Tibial nerve (tissue), 4 donors: Measurements from ENCODE around the gene CYBB. TPM values are rescaled to one million over a fixed set of nuclear protein-coding genes. Genes with fewer than 3 reads are reported as not detected.

Experiments
- DNase-seq, 2 donors: peaks; one replicate each; pipeline ENCODE4 v3.0.0-alpha.2; 2019; ENCODE audit warnings: low spot score in 2 of 2
- H3K27ac ChIP-seq, 4 donors: fragments of 200-600 bp; sonication (generic) in 3 of 4; one replicate each; pipeline ENCODE4 v1.5.1; 2017 to 2019; ENCODE audit warnings: mild to moderate bottlenecking in 1 of 4
- H3K27me3 ChIP-seq, 2 donors: fragments of 200-600 bp; sonication (generic) in 1 of 2; one replicate each; pipeline versions ENCODE4 v1.5.1 to v1.6.0; 2017 to 2019
- H3K36me3 ChIP-seq, 3 donors: fragments of 200-600 bp; sonication (generic); one replicate each; pipeline ENCODE4 v1.5.1; 2018 to 2019
- H3K4me1 ChIP-seq, 4 donors: fragments of 200-600 bp; sonication (generic) in 3 of 4; one replicate each; pipeline ENCODE4 v1.5.1; 2017 to 2019
- H3K4me3 ChIP-seq, 4 donors: fragments of 200-600 bp; sonication (generic) in 3 of 4; one replicate each; pipeline ENCODE4 v1.5.1; 2017 to 2019; ENCODE audit warnings: mild to moderate bottlenecking in 1 of 4, moderate library complexity in 1 of 4
- H3K9me3 ChIP-seq, 4 donors: fragments of 200-600 bp; sonication (generic) in 3 of 4; one replicate each; pipeline ENCODE4 v1.5.1; 2017 to 2019
- EP300 ChIP-seq, 2 donors: sonication (generic); formaldehyde crosslinking; IDR thresholded peaks; one replicate each; pipeline ENCODE4 v1.6.1; 2017; ENCODE audit warnings: antibody characterized with exemption in 2 of 2, mild to moderate bottlenecking in 1 of 2
- POLR2A ChIP-seq, 2 donors: fragments of 450-650 bp; IDR thresholded peaks; one replicate each; pipeline ENCODE4 v1.6.1; 2017; ENCODE audit warnings: antibody characterized with exemption in 2 of 2, mild to moderate bottlenecking in 2 of 2, moderate library complexity in 2 of 2
- WGBS, 2 donors: methylation state at CpG; one replicate each; pipeline ENCODE4 v1.1.5; 2018; 5-methylcytosine and 5-hydroxymethylcytosine counted together
- total RNA-seq, 4 donors: library from RNA; depleted of rRNA; stranded (reverse); fragments of >200 nt; gene quantifications; one replicate each; pipeline ENCODE4 v1.1.0, GENCODE V29; 2016
- TF ChIP-seq, protein P1 (sequence below), 5 experiments: fragments of 200-600 bp in 3 of 5; fragments of 450-650 bp in 2 of 5; sonication (generic) in 3 of 5; IDR thresholded peaks; one replicate each; pipeline ENCODE4 v1.5.1; 2016 to 2019; ENCODE audit warnings: antibody characterized with exemption in 5 of 5, mild to moderate bottlenecking in 3 of 5, moderate library complexity in 2 of 5

The CYBB gene
- total RNA-seq, 4 donors from 2014 or later: 19.5 to 26.0 (median 21.8) TPM

DNA sequence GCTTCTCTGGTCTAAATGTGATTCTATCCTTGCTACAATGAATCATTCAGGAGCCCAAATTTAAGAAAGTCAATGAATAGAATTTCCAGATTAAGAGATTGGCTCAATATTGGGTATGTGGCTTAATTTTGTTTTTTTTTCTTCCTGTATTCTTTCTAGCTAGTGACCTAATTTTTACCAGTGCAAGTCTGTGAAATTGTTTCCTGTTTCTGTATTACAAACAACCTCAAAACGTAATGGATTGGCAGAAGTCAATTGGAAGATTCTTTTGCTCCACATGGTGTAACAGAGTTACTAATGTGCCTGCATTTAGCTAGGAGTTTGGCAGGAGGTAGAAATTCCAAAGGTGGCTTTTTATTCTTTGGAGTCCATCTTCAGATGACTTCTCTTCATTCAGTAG lies 49.9 kb downstream of the CYBB start:
- 47 to 49% methylated on average over 1 of the region's 1 CpG for WGBS, 2 donors
- H3K36me3 ChIP-seq: no peaks in the 10 kb centered on the region
- H3K4me1 ChIP-seq: peaks cover 0 to 5% (median 0%) of the 10 kb centered on the region in 4 donors
- no peaks in the 10 kb centered on the region for H3K27me3 ChIP-seq
- no peak overlapping the region for H3K27ac ChIP-seq
- no peak for DNase-seq
- H3K4me3 ChIP-seq: no peak overlapping the region
- no peaks in the 10 kb centered on the region for H3K9me3 ChIP-seq
- TF ChIP-seq POLR2A (IDR thresholded peaks at IDR 0.05): no peak
- TF ChIP-seq, protein P1, sequence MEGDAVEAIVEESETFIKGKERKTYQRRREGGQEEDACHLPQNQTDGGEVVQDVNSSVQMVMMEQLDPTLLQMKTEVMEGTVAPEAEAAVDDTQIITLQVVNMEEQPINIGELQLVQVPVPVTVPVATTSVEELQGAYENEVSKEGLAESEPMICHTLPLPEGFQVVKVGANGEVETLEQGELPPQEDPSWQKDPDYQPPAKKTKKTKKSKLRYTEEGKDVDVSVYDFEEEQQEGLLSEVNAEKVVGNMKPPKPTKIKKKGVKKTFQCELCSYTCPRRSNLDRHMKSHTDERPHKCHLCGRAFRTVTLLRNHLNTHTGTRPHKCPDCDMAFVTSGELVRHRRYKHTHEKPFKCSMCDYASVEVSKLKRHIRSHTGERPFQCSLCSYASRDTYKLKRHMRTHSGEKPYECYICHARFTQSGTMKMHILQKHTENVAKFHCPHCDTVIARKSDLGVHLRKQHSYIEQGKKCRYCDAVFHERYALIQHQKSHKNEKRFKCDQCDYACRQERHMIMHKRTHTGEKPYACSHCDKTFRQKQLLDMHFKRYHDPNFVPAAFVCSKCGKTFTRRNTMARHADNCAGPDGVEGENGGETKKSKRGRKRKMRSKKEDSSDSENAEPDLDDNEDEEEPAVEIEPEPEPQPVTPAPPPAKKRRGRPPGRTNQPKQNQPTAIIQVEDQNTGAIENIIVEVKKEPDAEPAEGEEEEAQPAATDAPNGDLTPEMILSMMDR (IDR thresholded peaks at IDR 0.05): no peak
- TF ChIP-seq EP300 (IDR thresholded peaks at IDR 0.05): no peak

DNA sequence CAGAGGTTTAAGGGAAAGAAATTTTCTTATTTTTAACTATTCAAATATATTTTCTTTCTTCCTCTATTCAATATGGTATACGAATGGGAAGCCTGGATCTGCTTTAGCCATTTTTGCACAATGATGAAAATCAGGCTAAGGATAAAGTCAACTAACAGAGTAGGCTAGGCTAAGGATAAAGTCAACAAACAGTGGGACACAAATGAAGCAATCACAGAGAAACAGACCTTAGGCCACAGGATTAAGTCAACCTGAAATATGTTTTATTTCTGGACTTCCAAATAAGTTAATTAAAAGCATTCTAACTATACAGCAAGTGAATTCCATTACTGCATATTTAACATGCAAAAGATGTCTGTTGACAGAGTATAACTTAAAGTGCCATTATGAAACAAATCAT lies 50.5 kb downstream of the CYBB start:
- Histone ChIP-seq H3K36me3 (no peaks in the 10 kb centered on the region), H3K9me3 (no peaks in the 10 kb centered on the region), H3K4me3 (no peak overlapping the region), H3K27me3 (no peaks in the 10 kb centered on the region), H3K4me1 (no peaks in the 10 kb centered on the region), H3K27ac (no peak overlapping the region)
- no peak for TF ChIP-seq EP300 (IDR thresholded peaks at IDR 0.05)
- no peak for TF ChIP-seq POLR2A (IDR thresholded peaks at IDR 0.05)
- TF ChIP-seq, protein P1 (IDR thresholded peaks at IDR 0.05): no peak
- 61 to 78% methylated on average over 1 of the region's 1 CpG for WGBS, 2 donors
- DNase-seq: no peak

DNA sequence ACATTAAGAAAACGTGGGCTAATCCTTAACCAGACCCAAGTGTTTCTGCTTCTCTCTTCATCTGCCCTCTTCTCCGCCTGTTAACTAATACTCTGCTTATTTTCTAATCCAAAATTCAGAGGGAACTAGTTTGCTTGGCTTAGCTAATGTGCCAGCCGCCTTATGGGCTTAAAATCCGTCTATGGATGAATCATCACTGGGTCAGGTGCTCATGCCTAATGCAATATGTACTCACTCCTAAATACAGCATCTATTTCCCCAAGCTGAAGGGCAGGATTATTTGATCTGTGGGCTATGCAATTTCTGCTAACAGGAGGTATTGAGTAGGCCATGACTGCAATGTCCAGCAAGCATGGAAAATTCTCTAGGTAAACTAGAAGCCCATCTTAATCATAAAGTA lies 55.1 kb downstream of the CYBB start:
- no peak for DNase-seq
- Histone ChIP-seq H3K9me3 (no peaks in the 10 kb centered on the region), H3K36me3 (peaks cover 0 to 15% (median 0%) of the 10 kb centered on the region in 3 donors), H3K27ac (no peak overlapping the region), H3K4me1 (no peaks in the 10 kb centered on the region), H3K27me3 (no peaks in the 10 kb centered on the region), H3K4me3 (no peak overlapping the region)
- WGBS, 2 donors: 71 to 81% methylated on average over 4 of the region's 4 CpGs
- no peak for TF ChIP-seq EP300 (IDR thresholded peaks at IDR 0.05)
- TF ChIP-seq, protein P1 (IDR thresholded peaks at IDR 0.05): no peak
- no peak for TF ChIP-seq POLR2A (IDR thresholded peaks at IDR 0.05)

DNA sequence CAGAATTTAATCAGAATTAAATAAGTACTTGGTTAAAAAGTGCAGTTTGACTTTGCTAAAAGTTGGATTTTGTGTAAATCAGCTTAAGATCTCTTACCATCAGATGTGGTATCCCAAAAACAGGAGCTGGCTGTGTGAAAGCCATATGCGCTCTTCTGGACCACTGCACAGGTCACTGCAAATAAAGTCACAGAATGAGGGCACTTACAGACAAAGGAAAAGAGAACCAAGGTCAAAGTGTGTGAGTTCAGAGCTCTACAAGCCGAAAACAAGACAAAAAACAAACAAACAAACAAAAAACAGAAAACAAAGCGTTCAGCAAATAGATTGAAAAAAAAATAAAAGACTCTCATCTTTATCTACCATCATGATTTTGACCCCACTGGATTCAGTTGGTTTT lies 61.1 kb downstream of the CYBB start:
- no peaks in the 10 kb centered on the region for H3K27me3 ChIP-seq
- H3K9me3 ChIP-seq: no peaks in the 10 kb centered on the region
- DNase-seq: no peak
- WGBS, 2 donors: 68 to 97% methylated on average over 3 of the region's 3 CpGs
- H3K36me3 ChIP-seq: peaks cover 0 to 14% (median 0%) of the 10 kb centered on the region in 3 donors
- TF ChIP-seq EP300 (IDR thresholded peaks at IDR 0.05) (no peak), POLR2A (IDR thresholded peaks at IDR 0.05) (no peak)
- TF ChIP-seq, protein P1 (IDR thresholded peaks at IDR 0.05): no peak
- H3K4me1 ChIP-seq: no peaks in the 10 kb centered on the region
- H3K4me3 ChIP-seq: no peak overlapping the region
- H3K27ac ChIP-seq: no peak overlapping the region

DNA sequence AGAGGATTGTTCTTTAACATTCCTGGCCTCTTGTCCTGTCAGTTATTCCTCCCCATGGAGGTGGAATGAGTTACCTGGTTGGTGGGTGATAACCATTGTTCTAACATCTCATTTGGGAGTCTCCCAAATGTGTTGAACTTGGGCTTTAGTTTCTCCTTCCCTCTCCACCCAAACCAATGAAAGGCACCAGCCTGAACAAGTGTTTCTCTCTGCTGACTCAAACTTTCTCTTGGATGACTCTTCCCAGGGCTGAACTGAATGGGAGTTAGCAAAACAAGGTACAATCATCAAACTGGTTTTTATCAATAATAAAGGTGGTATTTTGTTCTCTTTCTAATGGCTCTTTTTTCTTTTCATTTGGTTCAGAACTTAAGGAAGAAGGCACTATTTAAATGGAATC lies 64.8 kb downstream of the CYBB start:
- H3K4me1 ChIP-seq: no peaks in the 10 kb centered on the region
- H3K27me3 ChIP-seq: no peaks in the 10 kb centered on the region
- no peaks in the 10 kb centered on the region for H3K36me3 ChIP-seq
- H3K4me3 ChIP-seq: no peak overlapping the region
- no peak for DNase-seq
- H3K27ac ChIP-seq: no peak overlapping the region
- TF ChIP-seq, protein P1 (IDR thresholded peaks at IDR 0.05): no peak
- TF ChIP-seq EP300 (IDR thresholded peaks at IDR 0.05) (no peak), POLR2A (IDR thresholded peaks at IDR 0.05) (no peak)
- H3K9me3 ChIP-seq: no peaks in the 10 kb centered on the region
